H9 (cell line): ENCODE data around the gene DALRD3. TPM values are rescaled to one million over a fixed set of nuclear protein-coding genes. Genes with fewer than 3 reads are reported as not detected.

Experiments used
- DNase-seq: peaks from one replicate; pipeline ENCODE4 v3.0.0-alpha.2; 2017
- H2AFZ ChIP-seq: one replicate; pipeline ENCODE4 v1.6.1; 2013; ENCODE audit warnings: mild to moderate bottlenecking, low read length, control low read depth, moderate library complexity
- H2AK5ac ChIP-seq: 2 replicates; pipeline ENCODE4 v1.6.1; 2013; ENCODE audit warnings: low read length, control low read depth, mixed read lengths; ENCODE audit not compliant: insufficient read length
- H2BK120ac ChIP-seq: one replicate; pipeline ENCODE4 v1.6.1; 2013; ENCODE audit warnings: low read depth, mild to moderate bottlenecking, low read length, control low read depth, inconsistent platforms; ENCODE audit not compliant: poor library complexity, severe bottlenecking
- H2BK12ac ChIP-seq: 2 replicates; pipeline ENCODE4 v1.6.1; 2013; ENCODE audit warnings: low read length, control low read depth, mixed read lengths, low read depth; ENCODE audit not compliant: insufficient read length
- H2BK15ac ChIP-seq: 2 replicates; pipeline ENCODE4 v1.6.1; 2013; ENCODE audit warnings: low read depth, low read length, control low read depth
- H2BK20ac ChIP-seq: one replicate; pipeline ENCODE4 v1.6.1; 2013; ENCODE audit warnings: low read depth, mild to moderate bottlenecking, low read length, control low read depth, inconsistent platforms; ENCODE audit not compliant: poor library complexity, severe bottlenecking
- H2BK5ac ChIP-seq: 2 replicates; pipeline ENCODE4 v1.6.1; 2013; ENCODE audit warnings: low read length, control low read depth, mixed read lengths; ENCODE audit not compliant: insufficient read length
- H3K14ac ChIP-seq: 2 replicates; pipeline ENCODE4 v1.6.1; 2013; ENCODE audit warnings: low read length, control low read depth; ENCODE audit not compliant: insufficient read depth
- H3K18ac ChIP-seq: 2 replicates; pipeline ENCODE4 v1.6.1; 2013; ENCODE audit warnings: low read depth, mild to moderate bottlenecking, mixed read lengths, low read length, control low read depth; ENCODE audit not compliant: insufficient read length
- H3K23ac ChIP-seq: 2 replicates; pipeline ENCODE4 v1.6.1; 2013; ENCODE audit warnings: low read length, control low read depth, mixed read lengths, low read depth; ENCODE audit not compliant: insufficient read length
- H3K23me2 ChIP-seq: 2 replicates; pipeline ENCODE4 v1.6.1; 2013; ENCODE audit warnings: low read depth, mild to moderate bottlenecking, mixed read lengths, low read length, control low read depth; ENCODE audit not compliant: insufficient read length, poor library complexity, severe bottlenecking
- H3K27ac ChIP-seq: 2 replicates; pipeline ENCODE4 v1.5.1; 2013; ENCODE audit warnings: low read length, control low read depth, mixed read lengths, low read depth; ENCODE audit not compliant: insufficient read length
- H3K27me3 ChIP-seq: 2 replicates; pipeline ENCODE4 v1.6.1; 2013; ENCODE audit warnings: low read length, control low read depth, inconsistent platforms; ENCODE audit not compliant: insufficient read depth
- H3K4ac ChIP-seq: 2 replicates; pipeline ENCODE4 v1.6.1; 2013; ENCODE audit warnings: low read depth, mild to moderate bottlenecking, control low read depth, inconsistent platforms, low read length, moderate library complexity
- H3K4me1 ChIP-seq: 2 replicates; pipeline ENCODE4 v1.6.1; 2013; ENCODE audit warnings: low read length, control low read depth, inconsistent platforms; ENCODE audit not compliant: insufficient read depth
- H3K4me2 ChIP-seq: 2 replicates; pipeline ENCODE4 v1.6.1; 2013; ENCODE audit warnings: low read length, control low read depth, mixed read lengths; ENCODE audit not compliant: insufficient read length, insufficient read depth
- H3K56ac ChIP-seq: 2 replicates; pipeline ENCODE4 v1.6.1; 2013; ENCODE audit warnings: low read depth, mild to moderate bottlenecking, mixed read lengths, low read length, control low read depth; ENCODE audit not compliant: insufficient read length
- H3K79me1 ChIP-seq: 2 replicates; pipeline ENCODE4 v1.6.1; 2013; ENCODE audit warnings: low read depth, mild to moderate bottlenecking, moderate library complexity, low read length, control low read depth, inconsistent platforms; ENCODE audit not compliant: insufficient read depth, poor library complexity, severe bottlenecking
- H3K79me2 ChIP-seq: 2 replicates; pipeline ENCODE4 v1.6.1; 2013; ENCODE audit warnings: low read length, control low read depth, inconsistent platforms; ENCODE audit not compliant: insufficient read depth
- H3K9ac ChIP-seq: 2 replicates; pipeline ENCODE4 v1.6.1; 2013; ENCODE audit warnings: low read length, control low read depth, mixed read lengths; ENCODE audit not compliant: insufficient read length; ENCODE audit errors: extremely low read depth
- H3K9me3 ChIP-seq: one replicate; pipeline ENCODE4 v1.6.1; 2013; ENCODE audit warnings: low read depth, low read length, inconsistent platforms; ENCODE audit not compliant: control insufficient read depth
- H3T11ph ChIP-seq: one replicate; pipeline ENCODE4 v1.6.1; 2013; ENCODE audit warnings: mild to moderate bottlenecking, low read length, control low read depth, inconsistent platforms
- H4K20me1 ChIP-seq: one replicate; pipeline ENCODE4 v1.6.1; 2013; ENCODE audit not compliant: control insufficient read depth, insufficient read length, insufficient read depth
- H4K5ac ChIP-seq: 2 replicates; pipeline ENCODE4 v1.6.1; 2013; ENCODE audit warnings: low read depth, mild to moderate bottlenecking, mixed read lengths, low read length, control low read depth; ENCODE audit not compliant: insufficient read length
- H4K8ac ChIP-seq: replicated peaks from 2 replicates; pipeline ENCODE4 v1.6.1; 2013; ENCODE audit warnings: low read length, control low read depth, mixed read lengths, low read depth; ENCODE audit not compliant: insufficient read length
- H4K91ac ChIP-seq: 2 replicates; pipeline ENCODE4 v1.6.1; 2013; ENCODE audit warnings: low read depth, mild to moderate bottlenecking, moderate library complexity, mixed read lengths, low read length, control low read depth; ENCODE audit not compliant: insufficient read length
- H3K27ac Mint-ChIP-seq, 3 experiments: 2 replicates in 2 of 3; 3 replicates in 1 of 3; pipeline ENCODE4 v1.8.0; 2020 to 2021; ENCODE audit warnings: mixed read lengths in 3 of 3, mild to moderate bottlenecking in 1 of 3, moderate library complexity in 1 of 3
- H3K27me3 Mint-ChIP-seq: 2 replicates; pipeline ENCODE4 v1.8.0; 2021; ENCODE audit warnings: low read depth, mild to moderate bottlenecking, moderate library complexity, mixed read lengths
- H3K36me3 Mint-ChIP-seq, 3 experiments: 2 replicates in 2 of 3; 3 replicates in 1 of 3; pipeline ENCODE4 v1.8.0; 2020 to 2021; ENCODE audit warnings: low read depth in 3 of 3, mixed read lengths in 3 of 3; ENCODE audit not compliant: insufficient read depth in 1 of 3
- H3K4me1 Mint-ChIP-seq, 2 experiments: 2 replicates each; pipeline ENCODE4 v1.8.0; 2020; ENCODE audit warnings: mixed read lengths in 2 of 2
- H3K4me3 Mint-ChIP-seq, 2 experiments: 2 replicates in 1 of 2; 3 replicates in 1 of 2; pipeline ENCODE4 v1.8.0; 2020 to 2021; ENCODE audit warnings: mild to moderate bottlenecking in 2 of 2, mixed read lengths in 2 of 2, moderate library complexity in 1 of 2
- H3K9me3 Mint-ChIP-seq, 2 experiments: 2 replicates in 1 of 2; 3 replicates in 1 of 2; pipeline ENCODE4 v1.8.0; 2020; ENCODE audit warnings: mild to moderate bottlenecking in 2 of 2, mixed read lengths in 2 of 2, moderate library complexity in 1 of 2
- WGBS: extraction: QIAGEN DNeasy Blood & Tissue Kit; methylation state at CpG from one replicate; pipeline ENCODE4 v1.1.7; 2013; ENCODE audit warnings: missing lambda C conversion rate, low lambda C conversion rate, mixed read lengths; ENCODE audit not compliant: insufficient read length; ENCODE audit errors: extremely low coverage; 5-methylcytosine and 5-hydroxymethylcytosine counted together
- total RNA-seq: library from RNA; stranded (reverse); gene quantifications from 2 replicates; pipeline ENCODE4 v1.2.1, GENCODE V29; 2021
- TF ChIP-seq, protein P1 (sequence below): fragments of 200-600 bp; sonication (generic); conservative IDR thresholded peaks from 3 replicates; pipeline ENCODE4 v1.8.0; 2021; ENCODE audit warnings: antibody characterized with exemption, mild to moderate bottlenecking

Gene DALRD3
- total RNA-seq, 1 experiment from 2014 or later = 32.3 TPM

DNA sequence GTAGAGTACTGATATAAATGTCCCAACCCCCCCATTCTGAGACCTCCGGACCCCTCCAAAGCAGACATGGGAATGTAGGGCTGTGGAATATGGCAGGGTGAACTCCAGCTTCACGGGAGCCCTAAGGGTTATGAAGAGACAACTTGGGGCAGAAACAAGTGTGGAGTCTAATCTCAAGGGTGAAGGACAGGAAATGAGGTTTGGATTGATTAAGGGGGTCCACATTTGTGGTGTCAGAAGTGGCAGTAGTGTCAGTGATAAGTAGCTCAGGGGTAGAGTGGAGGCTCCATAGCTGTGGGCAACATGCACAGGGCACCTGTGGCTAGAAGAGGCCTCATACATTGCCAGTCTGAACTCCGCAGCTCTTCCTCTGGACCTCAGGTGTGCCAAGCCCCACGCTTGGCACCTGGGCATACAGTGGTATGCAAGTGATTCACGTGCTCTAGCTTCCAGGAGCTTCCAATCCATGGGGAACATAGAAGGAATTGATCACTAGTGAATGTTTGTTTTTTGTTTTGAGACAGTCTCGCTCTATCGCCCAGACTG is 32.5 kb downstream of the DALRD3 start:
- no CpG with 5 or more reads among the region's 7 CpGs for WGBS
- H3K4ac ChIP-seq = no peak overlapping the region

More for the DNA sequence above, 32.5 kb downstream of the DALRD3 start:
- no peak overlapping the region for H3T11ph ChIP-seq
- H3K27me3 ChIP-seq = no peaks in the 10 kb centered on the region
- H2BK5ac ChIP-seq = no peak overlapping the region
- Mint-ChIP-seq H3K4me1 (peaks cover 10% of the 10 kb centered on the region in 2 experiments), H3K27ac (peak overlapping the region in 2 of 3 experiments; percentile 34 to 54; a peak in 4 of 7 replicates), H3K27me3 (no peaks in the 10 kb centered on the region; the same call in 1 of the 2 replicates), H3K9me3 (no peaks in the 10 kb centered on the region), H3K36me3 (peaks cover 23 to 53% (median 34%) of the 10 kb centered on the region in 3 experiments), H3K4me3 (no peak overlapping the region)
- no peak overlapping the region for H3K56ac ChIP-seq
- TF ChIP-seq, protein P1, sequence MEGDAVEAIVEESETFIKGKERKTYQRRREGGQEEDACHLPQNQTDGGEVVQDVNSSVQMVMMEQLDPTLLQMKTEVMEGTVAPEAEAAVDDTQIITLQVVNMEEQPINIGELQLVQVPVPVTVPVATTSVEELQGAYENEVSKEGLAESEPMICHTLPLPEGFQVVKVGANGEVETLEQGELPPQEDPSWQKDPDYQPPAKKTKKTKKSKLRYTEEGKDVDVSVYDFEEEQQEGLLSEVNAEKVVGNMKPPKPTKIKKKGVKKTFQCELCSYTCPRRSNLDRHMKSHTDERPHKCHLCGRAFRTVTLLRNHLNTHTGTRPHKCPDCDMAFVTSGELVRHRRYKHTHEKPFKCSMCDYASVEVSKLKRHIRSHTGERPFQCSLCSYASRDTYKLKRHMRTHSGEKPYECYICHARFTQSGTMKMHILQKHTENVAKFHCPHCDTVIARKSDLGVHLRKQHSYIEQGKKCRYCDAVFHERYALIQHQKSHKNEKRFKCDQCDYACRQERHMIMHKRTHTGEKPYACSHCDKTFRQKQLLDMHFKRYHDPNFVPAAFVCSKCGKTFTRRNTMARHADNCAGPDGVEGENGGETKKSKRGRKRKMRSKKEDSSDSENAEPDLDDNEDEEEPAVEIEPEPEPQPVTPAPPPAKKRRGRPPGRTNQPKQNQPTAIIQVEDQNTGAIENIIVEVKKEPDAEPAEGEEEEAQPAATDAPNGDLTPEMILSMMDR = no peak
- H2BK12ac ChIP-seq = no peak overlapping the region
- H3K18ac ChIP-seq = no peak overlapping the region
- H2BK120ac ChIP-seq = no peak overlapping the region
- H2BK20ac ChIP-seq = no peak overlapping the region
- no peak overlapping the region for H3K9ac ChIP-seq
- no peak overlapping the region for H3K14ac ChIP-seq
- no peaks in the 10 kb centered on the region for H3K9me3 ChIP-seq
- no peak overlapping the region for H4K5ac ChIP-seq
- no peak overlapping the region for H2AFZ ChIP-seq
- H3K27ac ChIP-seq = no peak overlapping the region
- no peaks in the 10 kb centered on the region for H4K20me1 ChIP-seq
- no peak overlapping the region for H4K91ac ChIP-seq
- no peaks in the 10 kb centered on the region; the same call in 1 of the 2 replicates for H3K79me2 ChIP-seq
- peaks cover 17% of the 10 kb centered on the region for H3K23me2 ChIP-seq
- H2BK15ac ChIP-seq = no peak overlapping the region
- no peak overlapping the region for H3K4me2 ChIP-seq
- H3K4me1 ChIP-seq = peaks cover 3% of the 10 kb centered on the region; the same call in 1 of the 2 replicates
- H4K8ac ChIP-seq = no peak overlapping the region
- no peak overlapping the region for H2AK5ac ChIP-seq
- H3K79me1 ChIP-seq = no peaks in the 10 kb centered on the region
- H3K23ac ChIP-seq = no peak overlapping the region
- DNase-seq = no peak
